Measurements from ENCODE around the gene FIZ1. TPM values are rescaled to one million over a fixed set of nuclear protein-coding genes. Genes with fewer than 3 reads are reported as not detected.
A peak's percentile ranks its signal among the peaks of the same experiment; 100 is the strongest.

Gene FIZ1, protein sequence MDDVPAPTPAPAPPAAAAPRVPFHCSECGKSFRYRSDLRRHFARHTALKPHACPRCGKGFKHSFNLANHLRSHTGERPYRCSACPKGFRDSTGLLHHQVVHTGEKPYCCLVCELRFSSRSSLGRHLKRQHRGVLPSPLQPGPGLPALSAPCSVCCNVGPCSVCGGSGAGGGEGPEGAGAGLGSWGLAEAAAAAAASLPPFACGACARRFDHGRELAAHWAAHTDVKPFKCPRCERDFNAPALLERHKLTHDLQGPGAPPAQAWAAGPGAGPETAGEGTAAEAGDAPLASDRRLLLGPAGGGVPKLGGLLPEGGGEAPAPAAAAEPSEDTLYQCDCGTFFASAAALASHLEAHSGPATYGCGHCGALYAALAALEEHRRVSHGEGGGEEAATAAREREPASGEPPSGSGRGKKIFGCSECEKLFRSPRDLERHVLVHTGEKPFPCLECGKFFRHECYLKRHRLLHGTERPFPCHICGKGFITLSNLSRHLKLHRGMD
- total RNA-seq (10 to 100 TPM in 4 of 9 donors, 1 to 10 TPM in 5; 4.4 to 19.7 (median 9.2) TPM), polyA plus RNA-seq (10 to 100 TPM in 2 of 3 donors, 1 to 10 TPM in 1; 6.3 to 19.6 (median 15.2) TPM)
- long read RNA-seq, donor 1, partial matches to known transcripts, result 0 of 2 reads
- long read RNA-seq, donor 1, other reads (novel, unspliced or antisense), result 0 of 2 reads
- long read RNA-seq, donor 2, full-length matches to known transcripts, result 1 of 1 reads
- long read RNA-seq, donor 2, partial matches to known transcripts, result 0 of 1 reads
- long read RNA-seq, donor 2, other reads (novel, unspliced or antisense), result 0 of 1 reads
- long read RNA-seq, donor 3, full-length matches to known transcripts, result 1 of 1 reads
- long read RNA-seq, donor 3, partial matches to known transcripts, result 0 of 1 reads
- long read RNA-seq, donor 3, other reads (novel, unspliced or antisense), result 0 of 1 reads
- long read RNA-seq, donor 4, result 0 reads
- long read RNA-seq, donor 5, full-length matches to known transcripts, result 30 of 46 reads
- long read RNA-seq, donor 5, partial matches to known transcripts, result 0 of 46 reads
- long read RNA-seq, donor 5, other reads (novel, unspliced or antisense), result 16 of 46 reads
- long read RNA-seq, donor 6, partial matches to known transcripts, result 0 of 2 reads
- long read RNA-seq, donor 6, other reads (novel, unspliced or antisense), result 2 of 2 reads
- long read RNA-seq, donor 7, full-length matches to known transcripts, result 1 of 1 reads
- long read RNA-seq, donor 7, partial matches to known transcripts, result 0 of 1 reads
- long read RNA-seq, donor 7, other reads (novel, unspliced or antisense), result 0 of 1 reads
- long read RNA-seq, donor 8, full-length matches to known transcripts, result 3 of 3 reads
- long read RNA-seq, donor 8, partial matches to known transcripts, result 0 of 3 reads
- long read RNA-seq, donor 8, other reads (novel, unspliced or antisense), result 0 of 3 reads
- long read RNA-seq, donor 9, full-length matches to known transcripts, result 1 of 1 reads
- long read RNA-seq, donor 9, partial matches to known transcripts, result 0 of 1 reads
- long read RNA-seq, donor 9, other reads (novel, unspliced or antisense), result 0 of 1 reads
- long read RNA-seq, donor 10, full-length matches to known transcripts, result 2 of 133 reads
- long read RNA-seq, donor 10, partial matches to known transcripts, result 117 of 133 reads
- long read RNA-seq, donor 10, other reads (novel, unspliced or antisense), result 14 of 133 reads

DNA sequence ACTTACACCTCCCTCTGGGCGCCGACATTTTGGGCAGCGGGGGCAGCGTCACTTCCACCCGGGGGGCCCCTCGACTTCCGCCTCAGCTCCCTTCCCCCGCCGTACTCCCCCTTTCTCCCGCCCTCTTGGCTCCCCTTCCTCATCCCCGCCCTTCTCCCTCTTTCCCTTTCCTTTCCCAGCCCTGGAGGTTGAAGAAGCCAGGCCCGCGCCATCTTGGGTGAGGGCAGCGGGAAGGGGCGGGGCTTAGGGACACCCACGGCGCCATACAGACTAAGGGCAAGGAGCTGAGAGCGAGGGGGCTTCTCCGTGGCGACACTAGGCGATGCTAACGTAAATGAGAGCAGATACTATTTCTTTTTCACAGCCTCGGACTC, at the start of gene FIZ1:
TSS of gene FIZ1 (minus strand) at position 50 of the 374 bp plus-strand sequence. CDS start 1,652 bp downstream, outside the sequence.
- WGBS, 4 donors, result 0% methylated on average over 22 to 23 of the region's 23 CpGs
- H3K4me3 ChIP-seq, result peak within 1 kb of the TSS; percentile 66 to 99 (median 80)
- TF ChIP-seq, protein P1, sequence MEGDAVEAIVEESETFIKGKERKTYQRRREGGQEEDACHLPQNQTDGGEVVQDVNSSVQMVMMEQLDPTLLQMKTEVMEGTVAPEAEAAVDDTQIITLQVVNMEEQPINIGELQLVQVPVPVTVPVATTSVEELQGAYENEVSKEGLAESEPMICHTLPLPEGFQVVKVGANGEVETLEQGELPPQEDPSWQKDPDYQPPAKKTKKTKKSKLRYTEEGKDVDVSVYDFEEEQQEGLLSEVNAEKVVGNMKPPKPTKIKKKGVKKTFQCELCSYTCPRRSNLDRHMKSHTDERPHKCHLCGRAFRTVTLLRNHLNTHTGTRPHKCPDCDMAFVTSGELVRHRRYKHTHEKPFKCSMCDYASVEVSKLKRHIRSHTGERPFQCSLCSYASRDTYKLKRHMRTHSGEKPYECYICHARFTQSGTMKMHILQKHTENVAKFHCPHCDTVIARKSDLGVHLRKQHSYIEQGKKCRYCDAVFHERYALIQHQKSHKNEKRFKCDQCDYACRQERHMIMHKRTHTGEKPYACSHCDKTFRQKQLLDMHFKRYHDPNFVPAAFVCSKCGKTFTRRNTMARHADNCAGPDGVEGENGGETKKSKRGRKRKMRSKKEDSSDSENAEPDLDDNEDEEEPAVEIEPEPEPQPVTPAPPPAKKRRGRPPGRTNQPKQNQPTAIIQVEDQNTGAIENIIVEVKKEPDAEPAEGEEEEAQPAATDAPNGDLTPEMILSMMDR (IDR thresholded peaks at IDR 0.05), result no peak
- no peak for TF ChIP-seq POLR2A (IDR thresholded peaks at IDR 0.05)
- peak; percentile 98 to 100 (median 99) for DNase-seq
- peaks cover 0 to 11% of the 10 kb centered on the region in 2 donors for H3K36me3 ChIP-seq (replicated peaks in 1 of 2)
- H3K4me1 ChIP-seq (replicated peaks in 1 of 2), result peaks cover 7 to 15% of the 10 kb centered on the region in 2 donors
- H3K9me3 ChIP-seq (replicated peaks in 1 of 3), result no peaks in the 10 kb centered on the region
- peak within 1 kb of the TSS; percentile 93 to 98 (median 95) for H3K27ac ChIP-seq
- intact Hi-C loops (cut with DNase I), result no loop called here
- no peaks in the 10 kb centered on the region for H3K27me3 ChIP-seq

DNA sequence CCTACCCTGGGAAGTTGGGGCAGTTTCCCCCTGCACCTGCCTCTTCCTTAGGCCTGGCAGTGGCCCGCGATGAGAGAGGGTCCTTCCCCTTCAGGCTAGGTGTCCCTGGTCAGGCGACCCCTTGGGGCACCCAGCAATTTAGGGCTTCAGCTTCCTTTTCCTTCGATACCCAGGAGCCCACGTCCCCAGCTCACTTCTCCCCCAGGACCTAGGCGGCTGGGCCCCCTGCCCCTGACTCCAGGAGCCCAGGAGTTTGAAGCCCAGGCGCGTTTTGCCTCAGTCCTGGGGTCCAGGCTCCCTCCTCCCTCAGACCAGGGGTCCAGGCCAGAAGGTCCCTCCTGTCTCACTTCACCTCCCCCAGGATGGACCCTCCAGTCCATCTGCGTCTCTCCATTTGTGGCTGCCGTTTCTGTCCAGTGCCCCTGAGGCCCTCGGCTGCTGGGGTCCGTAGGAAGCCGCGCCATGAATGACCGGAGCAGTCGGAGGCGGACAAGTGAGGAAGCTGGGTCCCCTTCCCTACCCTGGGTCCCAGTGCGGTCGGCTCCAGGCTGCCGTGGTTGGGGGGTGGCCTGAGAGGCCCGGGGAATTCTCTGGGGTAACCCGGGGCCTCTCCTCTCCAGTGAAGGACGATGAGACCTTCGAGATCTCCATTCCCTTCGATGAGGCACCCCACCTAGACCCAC, 49.4 kb upstream of the FIZ1 start:
- TF ChIP-seq POLR2A (IDR thresholded peaks at IDR 0.05), result no peak
- TF ChIP-seq, protein P1 (IDR thresholded peaks at IDR 0.05), result no peak
- 18 to 30% (median 24%) methylated on average over 4 to 25 of the region's 25 CpGs for WGBS, 4 donors
- peaks cover 0 to 22% of the 10 kb centered on the region in 2 donors for H3K36me3 ChIP-seq (replicated peaks in 1 of 2)
- H3K9me3 ChIP-seq (replicated peaks in 1 of 3), result no peaks in the 10 kb centered on the region
- H3K27ac ChIP-seq, result peak overlapping the region in 4 of 5 donors; percentile 49 to 86 (median 77)
- peak overlapping the region in 2 of 4 donors; percentile 85 to 95 for H3K4me3 ChIP-seq
- H3K4me1 ChIP-seq (replicated peaks in 1 of 2), result peaks cover 22 to 30% of the 10 kb centered on the region in 2 donors
- intact Hi-C loops (cut with DNase I), result no loop called here
- DNase-seq, result peak in 2 of 7 donors; percentile 24 to 57
- H3K27me3 ChIP-seq, result no peaks in the 10 kb centered on the region

DNA sequence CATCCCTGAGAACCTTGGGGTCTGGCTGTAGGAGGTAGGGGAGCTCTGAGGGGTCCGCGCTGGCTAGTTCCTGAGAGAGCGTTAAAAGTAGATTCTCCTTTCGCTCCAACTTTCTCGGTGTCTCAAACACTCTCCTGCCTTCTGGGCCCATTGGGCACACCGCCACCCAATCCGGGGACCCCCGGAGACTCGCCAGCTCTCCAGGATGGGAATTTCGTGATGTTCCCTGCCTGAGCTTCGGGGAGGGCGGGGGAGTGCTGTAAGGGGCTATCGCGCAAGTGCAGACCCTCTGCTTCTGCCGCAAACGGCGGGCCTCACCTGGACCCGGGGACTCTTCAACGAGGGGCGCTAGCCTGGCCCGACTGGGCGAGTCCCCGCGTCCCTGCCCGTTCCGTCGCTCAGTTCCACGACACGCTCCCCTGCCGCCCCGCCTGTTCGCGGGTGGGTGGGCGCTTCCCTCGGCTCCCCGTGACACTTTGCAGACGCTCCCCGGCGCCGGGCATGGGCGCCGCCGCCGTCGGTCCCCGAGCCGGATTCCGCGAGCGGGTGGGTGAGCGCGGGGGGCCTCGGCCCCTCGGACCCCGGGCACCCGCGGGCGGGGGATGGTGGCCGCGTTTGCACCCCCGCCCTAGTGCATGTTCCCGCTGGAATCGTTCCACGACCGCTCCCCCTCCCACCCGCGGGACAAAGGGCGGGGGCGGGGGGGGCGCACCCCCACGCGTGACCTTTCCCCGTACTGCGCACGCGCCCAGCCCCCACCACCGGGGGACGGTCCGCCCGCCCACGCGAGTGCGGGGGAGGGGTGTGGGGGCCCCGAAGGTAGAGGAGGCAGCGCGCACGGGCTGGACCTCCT, 48.6 kb upstream of the FIZ1 start, which contains the start of gene CCDC106:
TSS of gene CCDC106 (plus strand) at position 481 of the 853 bp plus-strand sequence. CDS start 835 bp downstream, outside the sequence.
- peak in 6 of 7 donors; percentile 64 to 81 (median 72) for DNase-seq
- WGBS, 4 donors, result 1 to 10% (median 3%) methylated on average over 8 to 87 of the region's 87 CpGs
- H3K4me1 ChIP-seq (replicated peaks in 1 of 2), result peaks cover 25 to 33% of the 10 kb centered on the region in 2 donors

More for the DNA sequence above, 48.6 kb upstream of the FIZ1 start, which contains the start of gene CCDC106:
- no peak for TF ChIP-seq POLR2A (IDR thresholded peaks at IDR 0.05)
- TF ChIP-seq, protein P1 (IDR thresholded peaks at IDR 0.05), result no peak
- Histone ChIP-seq H3K4me3 (peak within 1 kb of the TSS; percentile 0 to 95 (median 68)), H3K27ac (peak within 1 kb of the TSS in 4 of 5 donors; percentile 49 to 86 (median 77)), H3K36me3 (replicated peaks in 1 of 2) (peaks cover 0 to 22% of the 10 kb centered on the region in 2 donors), H3K9me3 (replicated peaks in 1 of 3) (no peaks in the 10 kb centered on the region), H3K27me3 (no peaks in the 10 kb centered on the region)
- intact Hi-C loops (cut with DNase I), result no loop called here
